Measurements from ENCODE around the gene GPR156. TPM values are rescaled to one million over a fixed set of nuclear protein-coding genes. Genes with fewer than 3 reads are reported as not detected.

The GPR156 gene
- total and polyA plus RNA-seq, 4 donors = 0.42 to 0.49 TPM; not detected in 2

GRCh38 chr3:120214176-120214575, 70.8 kb downstream of the GPR156 start:
- intact Hi-C loops (cut with DNase I) = no loop called here
- DNase-seq = no peak
- H3K27ac ChIP-seq (ENCODE audit: low read depth in 1 of 2, low read length in 2 of 2) = no peak overlapping the region

DNA sequence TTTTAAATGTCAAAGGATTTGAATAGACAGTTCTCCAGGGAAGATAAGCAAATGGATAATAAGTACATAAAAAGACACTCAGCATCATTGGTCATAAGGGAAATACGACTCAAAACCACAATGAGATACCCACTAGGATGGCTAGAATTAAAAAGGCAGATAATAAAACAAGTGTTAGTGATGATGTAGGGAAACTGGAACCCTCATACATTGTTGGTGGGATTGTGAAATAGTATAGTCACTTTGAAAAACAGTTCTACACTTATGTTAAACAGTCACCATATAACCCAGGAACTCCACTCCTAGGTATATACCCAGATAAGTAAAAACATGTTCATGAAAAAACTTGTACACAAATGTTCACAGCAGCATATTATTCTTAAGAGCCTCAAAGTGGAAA, 72.5 kb downstream of the GPR156 start:
- no peaks in the 10 kb centered on the region for H3K27me3 ChIP-seq (ENCODE audit: control insufficient read depth in 1 of 2, insufficient read depth in 2 of 2, low read length in 1 of 2)
- 89 to 95% methylated on average over 1 of the region's 1 CpG for WGBS, 2 donors
- no peaks in the 10 kb centered on the region for H3K4me1 ChIP-seq (ENCODE audit: control insufficient read depth in 1 of 2, insufficient read depth in 2 of 2, low read length in 2 of 2)
- H3K9me3 ChIP-seq (ENCODE audit: control insufficient read depth, low read length) = no peaks in the 10 kb centered on the region
- ATAC-seq (ENCODE audit: low FRiP score) (no peak), DNase-seq (no peak)
- no peaks in the 10 kb centered on the region for H3K36me3 ChIP-seq (ENCODE audit: control insufficient read depth in 1 of 2, insufficient read depth in 2 of 2, low read length in 1 of 2)
- no peak overlapping the region for H3K4me3 ChIP-seq (ENCODE audit: low read length in 2 of 2)
- no peak overlapping the region for H3K27ac ChIP-seq (ENCODE audit: low read depth in 1 of 2, low read length in 2 of 2)
- intact Hi-C loops (cut with DNase I) = no loop called here

More at GRCh38 chr3:120214176-120214575, 70.8 kb downstream of the GPR156 start:
- H3K36me3 ChIP-seq (ENCODE audit: control insufficient read depth in 1 of 2, insufficient read depth in 2 of 2, low read length in 1 of 2) = no peaks in the 10 kb centered on the region
- no peaks in the 10 kb centered on the region for H3K4me1 ChIP-seq (ENCODE audit: control insufficient read depth in 1 of 2, insufficient read depth in 2 of 2, low read length in 2 of 2)
- no peaks in the 10 kb centered on the region for H3K9me3 ChIP-seq (ENCODE audit: control insufficient read depth, low read length)
- 11 to 15% methylated on average over 4 of the region's 4 CpGs for WGBS, 2 donors
- no peaks in the 10 kb centered on the region for H3K27me3 ChIP-seq (ENCODE audit: control insufficient read depth in 1 of 2, insufficient read depth in 2 of 2, low read length in 1 of 2)
- ATAC-seq (ENCODE audit: low FRiP score) = peak; percentile 29
- no peak overlapping the region for H3K4me3 ChIP-seq (ENCODE audit: low read length in 2 of 2)

- no peak for ATAC-seq (ENCODE audit: low FRiP score)
- no peaks in the 10 kb centered on the region for H3K36me3 ChIP-seq (ENCODE audit: control insufficient read depth in 1 of 2, insufficient read depth in 2 of 2, low read length in 1 of 2)
- H3K9me3 ChIP-seq (ENCODE audit: control insufficient read depth, low read length) = no peaks in the 10 kb centered on the region
- intact Hi-C loops (cut with DNase I) = no loop called here
- no peak overlapping the region for H3K27ac ChIP-seq (ENCODE audit: low read depth in 1 of 2, low read length in 2 of 2)
- no peak for DNase-seq
- no peaks in the 10 kb centered on the region for H3K27me3 ChIP-seq (ENCODE audit: control insufficient read depth in 1 of 2, insufficient read depth in 2 of 2, low read length in 1 of 2)
- H3K4me3 ChIP-seq (ENCODE audit: low read length in 2 of 2) = no peak overlapping the region
- WGBS, 2 donors = 74 to 81% methylated on average over 1 of the region's 1 CpG
- H3K4me1 ChIP-seq (ENCODE audit: control insufficient read depth in 1 of 2, insufficient read depth in 2 of 2, low read length in 2 of 2) = no peaks in the 10 kb centered on the region
These were observed 75.6 kb downstream of the GPR156 start for GRCh38 chr3:120209425-120209824.

- Histone ChIP-seq H3K27ac (ENCODE audit: low read depth in 1 of 2, low read length in 2 of 2) (no peak overlapping the region), H3K9me3 (ENCODE audit: control insufficient read depth, low read length) (no peaks in the 10 kb centered on the region), H3K4me3 (ENCODE audit: low read length in 2 of 2) (no peak overlapping the region), H3K4me1 (ENCODE audit: control insufficient read depth in 1 of 2, insufficient read depth in 2 of 2, low read length in 2 of 2) (peaks cover 0 to 2% of the 10 kb centered on the region in 2 donors), H3K27me3 (ENCODE audit: control insufficient read depth in 1 of 2, insufficient read depth in 2 of 2, low read length in 1 of 2) (no peaks in the 10 kb centered on the region), H3K36me3 (ENCODE audit: control insufficient read depth in 1 of 2, insufficient read depth in 2 of 2, low read length in 1 of 2) (no peaks in the 10 kb centered on the region)
- 92 to 93% methylated on average over 5 of the region's 5 CpGs for WGBS, 2 donors
- ATAC-seq (ENCODE audit: low FRiP score) (no peak), DNase-seq (no peak)
- intact Hi-C loops (cut with DNase I) = no loop called here
These were observed 80.7 kb downstream of the GPR156 start for GRCh38 chr3:120204338-120204737.

GRCh38 chr3:120203621-120204020, 81.4 kb downstream of the GPR156 start:
- H3K9me3 ChIP-seq (ENCODE audit: control insufficient read depth, low read length) = no peaks in the 10 kb centered on the region
- intact Hi-C loops (cut with DNase I) = no loop called here
- ATAC-seq (ENCODE audit: low FRiP score) (no peak), DNase-seq (no peak)
- H3K27ac ChIP-seq (ENCODE audit: low read depth in 1 of 2, low read length in 2 of 2) = no peak overlapping the region
- H3K4me1 ChIP-seq (ENCODE audit: control insufficient read depth in 1 of 2, insufficient read depth in 2 of 2, low read length in 2 of 2) = peaks cover 0 to 2% of the 10 kb centered on the region in 2 donors
- 24 to 29% methylated on average over 7 of the region's 7 CpGs for WGBS, 2 donors
- H3K4me3 ChIP-seq (ENCODE audit: low read length in 2 of 2) = no peak overlapping the region
- H3K36me3 ChIP-seq (ENCODE audit: control insufficient read depth in 1 of 2, insufficient read depth in 2 of 2, low read length in 1 of 2) = no peaks in the 10 kb centered on the region
- no peaks in the 10 kb centered on the region for H3K27me3 ChIP-seq (ENCODE audit: control insufficient read depth in 1 of 2, insufficient read depth in 2 of 2, low read length in 1 of 2)

- no peaks in the 10 kb centered on the region for H3K36me3 ChIP-seq (ENCODE audit: control insufficient read depth in 1 of 2, insufficient read depth in 2 of 2, low read length in 1 of 2)
- intact Hi-C loops (cut with DNase I) = no loop called here
- WGBS, 2 donors = 2 to 5% methylated on average over 2 of the region's 2 CpGs
- peaks cover 0 to 2% of the 10 kb centered on the region in 2 donors for H3K4me1 ChIP-seq (ENCODE audit: control insufficient read depth in 1 of 2, insufficient read depth in 2 of 2, low read length in 2 of 2)
- H3K9me3 ChIP-seq (ENCODE audit: control insufficient read depth, low read length) = no peaks in the 10 kb centered on the region
- H3K27me3 ChIP-seq (ENCODE audit: control insufficient read depth in 1 of 2, insufficient read depth in 2 of 2, low read length in 1 of 2) = no peaks in the 10 kb centered on the region
- ATAC-seq (ENCODE audit: low FRiP score) (peak; percentile 87), DNase-seq (no peak)
- no peak overlapping the region for H3K27ac ChIP-seq (ENCODE audit: low read depth in 1 of 2, low read length in 2 of 2)
- no peak overlapping the region for H3K4me3 ChIP-seq (ENCODE audit: low read length in 2 of 2)
These were observed 82.0 kb downstream of the GPR156 start for GRCh38 chr3:120203016-120203415.

DNA sequence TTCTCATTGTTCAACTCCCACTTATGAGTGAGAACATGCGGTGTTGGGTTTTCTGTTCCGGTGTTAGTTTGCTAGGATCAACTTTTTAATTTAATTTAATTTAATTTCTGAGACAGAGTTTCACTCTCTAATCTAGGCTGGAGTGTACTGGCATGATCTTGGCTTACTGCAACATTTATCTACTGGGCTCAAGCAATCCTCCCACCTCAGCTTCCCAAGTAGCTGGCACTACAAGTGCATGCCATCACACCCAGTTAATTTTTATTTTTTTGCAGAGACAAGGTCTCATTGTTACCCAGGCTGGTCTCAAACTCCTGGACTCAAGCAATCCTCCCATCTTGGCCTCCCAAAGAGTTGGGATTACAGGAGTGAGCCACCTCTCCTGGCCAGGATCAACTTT, 82.7 kb downstream of the GPR156 start:
- WGBS, 2 donors = 97 to 99% methylated on average over 2 of the region's 2 CpGs
- ATAC-seq (ENCODE audit: low FRiP score) (no peak), DNase-seq (no peak)
- intact Hi-C loops (cut with DNase I) = no loop called here
- no peaks in the 10 kb centered on the region for H3K9me3 ChIP-seq (ENCODE audit: control insufficient read depth, low read length)
- no peak overlapping the region for H3K27ac ChIP-seq (ENCODE audit: low read depth in 1 of 2, low read length in 2 of 2)
- peaks cover 0 to 2% of the 10 kb centered on the region in 2 donors for H3K4me1 ChIP-seq (ENCODE audit: control insufficient read depth in 1 of 2, insufficient read depth in 2 of 2, low read length in 2 of 2)
- H3K27me3 ChIP-seq (ENCODE audit: control insufficient read depth in 1 of 2, insufficient read depth in 2 of 2, low read length in 1 of 2) = no peaks in the 10 kb centered on the region
- no peak overlapping the region for H3K4me3 ChIP-seq (ENCODE audit: low read length in 2 of 2)
- H3K36me3 ChIP-seq (ENCODE audit: control insufficient read depth in 1 of 2, insufficient read depth in 2 of 2, low read length in 1 of 2) = no peaks in the 10 kb centered on the region

DNA sequence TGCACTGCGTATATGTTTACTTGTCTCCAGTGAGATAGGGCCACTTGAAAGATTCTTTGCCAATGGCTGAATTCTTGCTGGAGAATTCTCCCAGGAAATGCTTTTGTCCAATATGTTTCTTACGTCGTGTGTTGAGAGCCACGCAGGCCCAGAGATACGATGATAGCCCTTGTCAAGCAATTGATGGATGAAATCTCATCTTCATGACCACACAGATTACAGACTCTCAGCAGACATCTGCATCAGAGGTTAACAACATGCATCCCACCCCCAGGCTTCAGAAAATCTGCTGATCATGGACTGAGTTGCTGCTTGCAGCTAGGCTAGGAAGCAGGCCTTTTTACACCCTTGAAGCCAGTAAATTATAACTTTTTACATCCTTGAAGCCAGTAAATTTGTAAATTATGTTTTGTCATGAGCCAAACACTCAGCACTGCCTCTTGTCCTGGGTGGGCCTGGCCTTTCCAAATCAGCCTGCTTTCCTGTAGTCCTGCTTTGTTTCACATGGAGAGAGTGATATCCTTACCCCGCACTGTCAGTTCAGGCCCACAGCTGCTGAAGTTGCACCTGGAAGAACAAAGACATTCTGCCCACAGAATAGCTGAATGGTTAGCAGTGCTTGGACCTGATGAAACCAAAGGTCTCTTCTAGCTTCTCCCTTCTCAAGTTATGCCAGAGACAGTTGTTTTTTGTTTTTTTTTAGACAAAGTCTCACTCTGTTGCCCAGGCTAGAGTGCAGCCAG, 84.4 kb downstream of the GPR156 start:
- H3K27ac ChIP-seq (ENCODE audit: low read depth in 1 of 2, low read length in 2 of 2) = no peak overlapping the region
- 91 to 94% methylated on average over 6 of the region's 6 CpGs for WGBS, 2 donors
- no peaks in the 10 kb centered on the region for H3K27me3 ChIP-seq (ENCODE audit: control insufficient read depth in 1 of 2, insufficient read depth in 2 of 2, low read length in 1 of 2)
- H3K9me3 ChIP-seq (ENCODE audit: control insufficient read depth, low read length) = no peaks in the 10 kb centered on the region
- H3K4me1 ChIP-seq (ENCODE audit: control insufficient read depth in 1 of 2, insufficient read depth in 2 of 2, low read length in 2 of 2) = peaks cover 0 to 2% of the 10 kb centered on the region in 2 donors
- ATAC-seq (ENCODE audit: low FRiP score) (no peak), DNase-seq (no peak)
- intact Hi-C loops (cut with DNase I) = no loop called here
- no peaks in the 10 kb centered on the region for H3K36me3 ChIP-seq (ENCODE audit: control insufficient read depth in 1 of 2, insufficient read depth in 2 of 2, low read length in 1 of 2)
- H3K4me3 ChIP-seq (ENCODE audit: low read length in 2 of 2) = no peak overlapping the region

DNA sequence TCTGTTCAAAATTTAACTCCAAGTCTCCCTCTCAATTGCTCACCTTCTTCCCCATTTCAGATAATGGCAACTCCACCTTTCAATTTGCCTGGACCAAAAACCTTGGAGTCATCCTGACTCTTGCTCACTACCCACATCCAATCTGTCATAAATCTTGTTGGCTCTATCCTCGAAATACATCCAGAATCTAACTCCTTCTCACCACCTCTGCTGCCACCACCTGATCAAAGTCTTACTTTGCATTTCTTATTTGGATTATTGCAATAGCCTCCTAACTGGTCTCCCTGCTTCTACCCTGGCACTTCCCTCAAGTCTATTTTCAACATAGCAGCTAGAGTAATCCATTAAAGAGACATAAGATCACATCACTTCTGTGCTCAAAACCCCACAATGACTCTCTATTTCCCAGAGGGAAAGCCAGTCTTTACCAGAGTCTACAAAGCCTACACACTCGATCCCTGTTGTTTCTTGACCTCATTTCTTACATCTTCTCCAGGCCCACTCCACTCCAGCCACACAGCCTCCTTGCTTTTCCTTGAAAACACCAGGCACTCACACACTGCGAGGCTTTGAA, 86.6 kb downstream of the GPR156 start:
- 63 to 65% methylated on average over 3 of the region's 3 CpGs for WGBS, 2 donors
- no peak overlapping the region for H3K27ac ChIP-seq (ENCODE audit: low read depth in 1 of 2, low read length in 2 of 2)
- ATAC-seq (ENCODE audit: low FRiP score) = no peak

More for the DNA sequence above, 86.6 kb downstream of the GPR156 start:
- Histone ChIP-seq H3K4me1 (ENCODE audit: control insufficient read depth in 1 of 2, insufficient read depth in 2 of 2, low read length in 2 of 2) (peaks cover 0 to 2% of the 10 kb centered on the region in 2 donors), H3K4me3 (ENCODE audit: low read length in 2 of 2) (no peak overlapping the region), H3K9me3 (ENCODE audit: control insufficient read depth, low read length) (no peaks in the 10 kb centered on the region), H3K27me3 (ENCODE audit: control insufficient read depth in 1 of 2, insufficient read depth in 2 of 2, low read length in 1 of 2) (no peaks in the 10 kb centered on the region), H3K36me3 (ENCODE audit: control insufficient read depth in 1 of 2, insufficient read depth in 2 of 2, low read length in 1 of 2) (no peaks in the 10 kb centered on the region)
- intact Hi-C loops (cut with DNase I) = no loop called here
- DNase-seq = no peak
